Measurements from ENCODE around the gene UBE2Z.

Gene UBE2Z

GRCh38 chr17:48868916-48869500, 39.2 kb upstream of the UBE2Z start:
- H3K27ac ChIP-seq (replicated peaks): no peak overlapping the region
- H3K4me3 ChIP-seq (replicated peaks; ENCODE audit: insufficient read depth, low read length): no peak overlapping the region
- TF ChIP-seq REST (IDR thresholded peaks at IDR 0.05; ENCODE audit: insufficient replicate concordance, low read depth): no peak
- no peak for TF ChIP-seq POLR2AphosphoS5 (IDR thresholded peaks at IDR 0.05; ENCODE audit: low read depth)
- TF ChIP-seq, protein P1, sequence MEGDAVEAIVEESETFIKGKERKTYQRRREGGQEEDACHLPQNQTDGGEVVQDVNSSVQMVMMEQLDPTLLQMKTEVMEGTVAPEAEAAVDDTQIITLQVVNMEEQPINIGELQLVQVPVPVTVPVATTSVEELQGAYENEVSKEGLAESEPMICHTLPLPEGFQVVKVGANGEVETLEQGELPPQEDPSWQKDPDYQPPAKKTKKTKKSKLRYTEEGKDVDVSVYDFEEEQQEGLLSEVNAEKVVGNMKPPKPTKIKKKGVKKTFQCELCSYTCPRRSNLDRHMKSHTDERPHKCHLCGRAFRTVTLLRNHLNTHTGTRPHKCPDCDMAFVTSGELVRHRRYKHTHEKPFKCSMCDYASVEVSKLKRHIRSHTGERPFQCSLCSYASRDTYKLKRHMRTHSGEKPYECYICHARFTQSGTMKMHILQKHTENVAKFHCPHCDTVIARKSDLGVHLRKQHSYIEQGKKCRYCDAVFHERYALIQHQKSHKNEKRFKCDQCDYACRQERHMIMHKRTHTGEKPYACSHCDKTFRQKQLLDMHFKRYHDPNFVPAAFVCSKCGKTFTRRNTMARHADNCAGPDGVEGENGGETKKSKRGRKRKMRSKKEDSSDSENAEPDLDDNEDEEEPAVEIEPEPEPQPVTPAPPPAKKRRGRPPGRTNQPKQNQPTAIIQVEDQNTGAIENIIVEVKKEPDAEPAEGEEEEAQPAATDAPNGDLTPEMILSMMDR (IDR thresholded peaks at IDR 0.05; ENCODE audit: insufficient read depth, low read length): no peak
- no peak for TF ChIP-seq GABPA (IDR thresholded peaks at IDR 0.05; ENCODE audit: low read depth)
- no peak for TF ChIP-seq SPI1 (IDR thresholded peaks at IDR 0.05; ENCODE audit: borderline replicate concordance, low read depth)
- no peaks in the 10 kb centered on the region for H3K27me3 ChIP-seq (ENCODE audit: insufficient read depth, poor library complexity, severe bottlenecking)
- DNase-seq (ENCODE audit: low read depth in 1 of 2, low spot score in 1 of 2): no peak

DNA sequence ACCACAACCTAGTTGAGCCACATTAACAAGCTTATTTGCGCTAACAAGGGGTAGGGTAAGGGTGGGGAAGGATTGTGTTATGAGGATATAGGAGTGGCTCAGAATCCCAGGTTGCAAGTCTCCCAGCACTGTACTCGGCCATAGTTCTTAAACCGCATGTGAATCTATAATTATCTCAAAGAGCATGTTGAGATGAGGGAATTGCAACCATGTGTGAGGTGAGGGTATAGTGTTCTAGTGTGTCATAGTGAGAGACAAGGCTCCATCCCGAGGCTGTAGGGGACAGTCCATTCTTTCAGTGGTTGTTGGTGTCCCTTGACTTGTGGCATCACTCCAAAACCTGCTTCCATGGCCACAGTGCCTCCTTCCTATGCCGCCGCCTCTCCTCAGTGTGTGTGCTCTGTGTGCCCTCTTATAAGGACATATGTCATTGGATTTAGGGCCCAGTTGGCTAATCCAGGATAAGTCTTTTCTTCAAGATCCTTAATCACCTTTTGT, 38.3 kb upstream of the UBE2Z start:
- Histone ChIP-seq H3K27me3 (ENCODE audit: insufficient read depth, poor library complexity, severe bottlenecking) (no peaks in the 10 kb centered on the region), H3K27ac (replicated peaks) (no peak overlapping the region), H3K4me3 (replicated peaks; ENCODE audit: insufficient read depth, low read length) (no peak overlapping the region)
- TF ChIP-seq GABPA (IDR thresholded peaks at IDR 0.05; ENCODE audit: low read depth) (no peak), SPI1 (IDR thresholded peaks at IDR 0.05; ENCODE audit: borderline replicate concordance, low read depth) (no peak), REST (IDR thresholded peaks at IDR 0.05; ENCODE audit: insufficient replicate concordance, low read depth) (no peak), POLR2AphosphoS5 (IDR thresholded peaks at IDR 0.05; ENCODE audit: low read depth) (no peak)
- TF ChIP-seq, protein P1 (IDR thresholded peaks at IDR 0.05; ENCODE audit: insufficient read depth, low read length): no peak
- no peak for DNase-seq (ENCODE audit: low read depth in 1 of 2, low spot score in 1 of 2)

- no peaks in the 10 kb centered on the region for H3K27me3 ChIP-seq (ENCODE audit: insufficient read depth, poor library complexity, severe bottlenecking)
- no peak overlapping the region for H3K4me3 ChIP-seq (replicated peaks; ENCODE audit: insufficient read depth, low read length)
- TF ChIP-seq GABPA (IDR thresholded peaks at IDR 0.05; ENCODE audit: low read depth): no peak
- TF ChIP-seq POLR2AphosphoS5 (IDR thresholded peaks at IDR 0.05; ENCODE audit: low read depth): no peak
- no peak for TF ChIP-seq SPI1 (IDR thresholded peaks at IDR 0.05; ENCODE audit: borderline replicate concordance, low read depth)
- TF ChIP-seq REST (IDR thresholded peaks at IDR 0.05; ENCODE audit: insufficient replicate concordance, low read depth): no peak
- TF ChIP-seq, protein P1 (IDR thresholded peaks at IDR 0.05; ENCODE audit: insufficient read depth, low read length): no peak
- no peak overlapping the region for H3K27ac ChIP-seq (replicated peaks)
- no peak for DNase-seq (ENCODE audit: low read depth in 1 of 2, low spot score in 1 of 2)
Observed at GRCh38 chr17:48871035-48871550, 37.1 kb upstream of the UBE2Z start.
